Breast epithelium (tissue), 4 donors: ENCODE results near the gene GPATCH1. TPM values are rescaled to one million over a fixed set of nuclear protein-coding genes. Genes with fewer than 3 reads are reported as not detected.

Source experiments
- DNase-seq, 2 donors: peaks; one replicate each; pipeline ENCODE4 v3.0.0-alpha.2; 2019; ENCODE audit warnings: low spot score in 2 of 2
- H3K27ac ChIP-seq, 2 donors: fragments of 200-600 bp; sonication (generic) in 1 of 2; one replicate each; pipeline ENCODE4 v1.5.1; 2016 to 2019; ENCODE audit warnings: mild to moderate bottlenecking in 1 of 2
- H3K27me3 ChIP-seq, 2 donors: fragments of 200-600 bp; sonication (generic) in 1 of 2; one replicate each; pipeline versions ENCODE4 v1.5.1 to v1.6.0; 2017 to 2019; ENCODE audit warnings: control low read depth in 1 of 2, mild to moderate bottlenecking in 1 of 2
- H3K36me3 ChIP-seq: fragments of 200-600 bp; one replicate; pipeline ENCODE4 v1.5.1; 2019
- H3K4me1 ChIP-seq, 2 donors: fragments of 200-600 bp; sonication (generic); one replicate each; pipeline ENCODE4 v1.5.1; 2016 to 2019; ENCODE audit warnings: control low read depth in 1 of 2
- H3K4me3 ChIP-seq, 3 donors: fragments of 200-600 bp; sonication (generic); 1 replicate in 2 of 3; 2 replicates in 1 of 3; pipeline ENCODE4 v1.5.1; 2016 to 2019; ENCODE audit warnings: mild to moderate bottlenecking in 3 of 3, moderate library complexity in 2 of 3
- H3K9me3 ChIP-seq, 2 donors: fragments of 200-600 bp; sonication (generic) in 1 of 2; one replicate each; pipeline ENCODE4 v1.5.1; 2016 to 2019; ENCODE audit warnings: control low read depth in 1 of 2
- POLR2A ChIP-seq: fragments of 450-650 bp; IDR thresholded peaks from one replicate; pipeline ENCODE4 v1.6.1; 2016; ENCODE audit warnings: antibody characterized with exemption, mild to moderate bottlenecking, moderate library complexity
- POLR2AphosphoS5 ChIP-seq, 3 donors: sonication (generic); formaldehyde crosslinking; IDR thresholded peaks; one replicate each; pipeline ENCODE4 v1.6.1; 2017; ENCODE audit warnings: antibody characterized with exemption in 3 of 3
- intact Hi-C: fragments of 100-400 bp; cut with DNase I; formaldehyde crosslinking; loops from one replicate; pipeline ENCODE4 v1.15.1; 2023; ENCODE audit warnings: low total_unique reads
- total RNA-seq, 3 donors: library from RNA; depleted of rRNA; stranded (reverse); fragments of >200 nt; gene quantifications; one replicate each; pipeline ENCODE4 v1.1.0, GENCODE V29; 2016
- TF ChIP-seq, protein P1 (sequence below), 3 donors: fragments of 450-650 bp; IDR thresholded peaks; one replicate each; pipeline ENCODE4 v1.5.1; 2016 to 2017; ENCODE audit warnings: antibody characterized with exemption in 3 of 3, mild to moderate bottlenecking in 3 of 3, moderate library complexity in 3 of 3

GPATCH1 gene
- total RNA-seq, 3 donors from 2014 or later: 9.4 to 14.2 (median 12.5) TPM

DNA sequence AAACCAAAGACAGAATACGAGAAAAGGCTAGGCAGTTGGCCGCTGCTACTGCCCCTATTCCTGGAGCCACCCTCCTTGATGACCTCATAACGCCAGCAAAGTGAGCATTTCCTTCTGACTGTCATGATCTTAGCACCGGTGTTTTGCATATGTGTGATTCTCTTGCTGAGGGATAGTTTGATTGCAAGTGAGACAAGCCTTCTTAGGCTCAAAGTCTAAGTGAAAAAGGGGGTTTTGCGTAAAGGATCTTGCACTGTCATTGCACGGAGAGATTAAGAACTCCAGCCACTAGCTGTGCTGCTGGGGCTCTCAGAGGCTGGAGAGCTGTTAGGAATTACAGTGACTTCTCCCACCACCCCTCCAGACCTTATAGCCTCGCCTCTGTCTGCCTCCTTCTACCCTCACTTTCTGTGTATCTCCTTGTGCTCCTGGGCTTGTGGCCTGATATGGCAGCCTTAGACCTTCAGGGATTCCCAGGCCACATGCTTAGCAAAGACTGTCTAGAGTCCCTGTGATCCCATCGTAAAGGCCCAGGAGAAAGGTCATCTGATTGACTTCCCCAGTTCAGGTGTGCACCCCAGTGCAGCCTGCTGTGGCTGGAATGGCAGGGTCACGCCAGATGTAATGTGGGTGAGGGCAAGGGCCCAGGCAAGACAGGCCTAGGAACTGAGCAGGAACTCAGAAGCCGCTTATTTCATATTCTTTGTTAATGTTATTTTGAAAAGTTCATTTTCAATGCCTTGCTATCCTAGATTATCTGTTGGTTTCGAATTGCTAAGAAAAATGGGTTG lies 12.6 kb downstream of the GPATCH1 start:
- H3K27me3 ChIP-seq: no peaks in the 10 kb centered on the region
- H3K27ac ChIP-seq: no peak overlapping the region
- H3K36me3 ChIP-seq: peaks cover 12% of the 10 kb centered on the region
- H3K4me1 ChIP-seq: no peaks in the 10 kb centered on the region
- intact Hi-C loops: no loop called here
- H3K4me3 ChIP-seq: no peak overlapping the region
- DNase-seq: no peak
- TF ChIP-seq, protein P1, sequence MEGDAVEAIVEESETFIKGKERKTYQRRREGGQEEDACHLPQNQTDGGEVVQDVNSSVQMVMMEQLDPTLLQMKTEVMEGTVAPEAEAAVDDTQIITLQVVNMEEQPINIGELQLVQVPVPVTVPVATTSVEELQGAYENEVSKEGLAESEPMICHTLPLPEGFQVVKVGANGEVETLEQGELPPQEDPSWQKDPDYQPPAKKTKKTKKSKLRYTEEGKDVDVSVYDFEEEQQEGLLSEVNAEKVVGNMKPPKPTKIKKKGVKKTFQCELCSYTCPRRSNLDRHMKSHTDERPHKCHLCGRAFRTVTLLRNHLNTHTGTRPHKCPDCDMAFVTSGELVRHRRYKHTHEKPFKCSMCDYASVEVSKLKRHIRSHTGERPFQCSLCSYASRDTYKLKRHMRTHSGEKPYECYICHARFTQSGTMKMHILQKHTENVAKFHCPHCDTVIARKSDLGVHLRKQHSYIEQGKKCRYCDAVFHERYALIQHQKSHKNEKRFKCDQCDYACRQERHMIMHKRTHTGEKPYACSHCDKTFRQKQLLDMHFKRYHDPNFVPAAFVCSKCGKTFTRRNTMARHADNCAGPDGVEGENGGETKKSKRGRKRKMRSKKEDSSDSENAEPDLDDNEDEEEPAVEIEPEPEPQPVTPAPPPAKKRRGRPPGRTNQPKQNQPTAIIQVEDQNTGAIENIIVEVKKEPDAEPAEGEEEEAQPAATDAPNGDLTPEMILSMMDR (IDR thresholded peaks at IDR 0.05): no peak
- TF ChIP-seq POLR2AphosphoS5 (IDR thresholded peaks at IDR 0.05): no peak
- no peak for TF ChIP-seq POLR2A
- no peaks in the 10 kb centered on the region for H3K9me3 ChIP-seq

DNA sequence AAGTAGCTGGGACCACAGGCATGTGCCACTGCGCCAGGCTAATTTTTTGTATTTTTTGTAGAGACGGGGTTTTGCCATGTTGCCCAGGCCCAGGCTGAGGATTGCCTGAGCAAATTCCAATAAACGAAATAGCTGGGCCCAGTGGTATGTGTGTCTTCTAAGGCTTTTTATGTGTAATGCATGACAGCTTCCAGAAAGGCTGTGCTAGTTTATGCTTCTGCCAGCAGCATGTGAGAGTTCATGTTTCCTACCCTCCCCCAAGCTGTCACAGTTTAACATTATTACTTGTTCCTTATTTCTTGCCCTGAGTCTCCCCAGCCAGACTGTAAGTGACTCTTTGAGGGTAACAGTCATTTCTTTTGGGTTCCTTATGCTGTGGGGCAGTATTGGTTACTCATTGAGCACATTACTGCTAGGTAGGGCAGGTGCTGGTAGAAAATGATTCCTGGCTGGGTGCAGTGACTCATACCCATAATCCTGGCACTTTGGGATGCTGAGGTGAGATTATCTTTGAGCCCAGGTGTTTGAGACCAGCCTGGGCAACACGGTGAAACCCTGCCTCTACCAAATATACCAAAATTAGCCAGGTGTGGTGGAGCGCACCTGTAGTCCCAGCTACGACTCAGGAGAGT lies 13.6 kb downstream of the GPATCH1 start:
- no peaks in the 10 kb centered on the region for H3K27me3 ChIP-seq
- H3K27ac ChIP-seq: no peak overlapping the region
- no peak overlapping the region for H3K4me3 ChIP-seq
- H3K36me3 ChIP-seq: peaks cover 12% of the 10 kb centered on the region
- DNase-seq: no peak
- no peaks in the 10 kb centered on the region for H3K9me3 ChIP-seq
- TF ChIP-seq POLR2AphosphoS5 (IDR thresholded peaks at IDR 0.05) (no peak), POLR2A (no peak)
- TF ChIP-seq, protein P1 (IDR thresholded peaks at IDR 0.05): no peak
- intact Hi-C loops: no loop called here
- H3K4me1 ChIP-seq: no peaks in the 10 kb centered on the region

DNA sequence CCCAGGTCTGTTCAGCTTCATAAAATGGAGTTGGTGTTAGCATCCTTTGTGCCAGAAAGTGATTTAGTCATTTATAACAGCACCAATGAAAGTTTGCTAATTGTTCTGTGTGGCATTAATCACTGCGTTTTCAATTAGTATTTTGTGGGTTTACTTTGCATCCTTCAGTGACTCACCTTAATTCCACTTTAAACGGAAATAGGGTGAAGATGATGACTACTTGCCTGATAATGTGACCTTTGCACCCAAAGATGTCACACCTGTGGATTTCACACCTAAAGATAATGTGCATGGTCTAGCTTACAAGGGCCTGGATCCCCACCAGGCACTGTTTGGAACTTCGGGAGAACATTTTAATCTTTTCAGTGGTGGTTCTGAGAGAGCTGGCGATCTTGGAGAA lies 15.0 kb downstream of the GPATCH1 start:
- no peak overlapping the region for H3K27ac ChIP-seq
- H3K4me1 ChIP-seq: no peaks in the 10 kb centered on the region
- no peaks in the 10 kb centered on the region for H3K27me3 ChIP-seq
- intact Hi-C loops: no loop called here
- H3K36me3 ChIP-seq: peaks cover 5% of the 10 kb centered on the region
- no peak overlapping the region for H3K4me3 ChIP-seq
- DNase-seq: no peak
- TF ChIP-seq POLR2A (no peak), POLR2AphosphoS5 (IDR thresholded peaks at IDR 0.05) (no peak)
- TF ChIP-seq, protein P1 (IDR thresholded peaks at IDR 0.05): no peak
- H3K9me3 ChIP-seq: no peaks in the 10 kb centered on the region

DNA sequence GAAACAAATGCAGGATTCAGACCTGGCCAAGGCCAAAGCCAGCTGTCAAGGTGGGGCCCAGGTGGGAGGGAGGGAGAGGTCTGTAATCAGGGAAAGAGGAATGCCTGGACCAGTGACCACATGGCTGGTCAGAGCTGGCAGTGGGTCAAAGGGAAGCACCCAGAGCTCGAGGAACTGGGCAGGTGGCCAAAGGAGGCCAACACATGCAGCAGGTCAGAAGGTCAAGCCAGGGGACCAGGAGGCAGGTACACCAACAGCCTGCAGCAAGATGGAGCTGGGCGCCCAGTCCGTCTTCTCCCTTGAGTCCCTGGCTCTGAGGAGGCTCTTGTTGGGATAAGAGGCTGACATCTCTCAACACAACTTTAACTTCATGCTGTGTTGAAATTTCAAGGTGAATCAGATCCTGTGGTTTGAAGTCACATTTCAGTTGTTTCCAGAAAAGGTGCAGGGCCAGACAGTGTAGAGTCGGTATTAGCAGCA lies 17.1 kb downstream of the GPATCH1 start:
- Histone ChIP-seq H3K36me3 (peaks cover 10% of the 10 kb centered on the region), H3K27ac (no peak overlapping the region), H3K9me3 (no peaks in the 10 kb centered on the region), H3K27me3 (no peaks in the 10 kb centered on the region), H3K4me1 (no peaks in the 10 kb centered on the region), H3K4me3 (no peak overlapping the region)
- intact Hi-C loops: no loop called here
- no peak for DNase-seq
- TF ChIP-seq POLR2AphosphoS5 (IDR thresholded peaks at IDR 0.05) (no peak), POLR2A (no peak)
- TF ChIP-seq, protein P1 (IDR thresholded peaks at IDR 0.05): no peak
